MM.1S (cell line): ENCODE data around the gene KCNH1.
"Not testable (repeated sequence)": the region's sequence is repeated elsewhere in the genome, so short reads cannot be mapped to it uniquely, and the experiment has no call there.

ENCODE experiments used
- DNase-seq: peaks from one replicate; pipeline ENCODE4 v3.0.0-alpha.2; 2015
- H2AFZ ChIP-seq: fragments of 300-600 bp; sonication (generic); 2 replicates; pipeline ENCODE4 v1.6.0; 2016; ENCODE audit warnings: antibody characterized with exemption, low read length
- H3F3A ChIP-seq: fragments of 300-600 bp; sonication (generic); 2 replicates; pipeline ENCODE4 v1.6.1; 2016; ENCODE audit warnings: mild to moderate bottlenecking, antibody characterized with exemption, low read length, moderate library complexity, mixed read lengths; ENCODE audit not compliant: insufficient read depth
- H3K27ac ChIP-seq: fragments of 300-600 bp; sonication (generic); 2 replicates; pipeline ENCODE4 v1.5.1; 2016; ENCODE audit warnings: mild to moderate bottlenecking, low read length
- H3K27me3 ChIP-seq: fragments of 300-600 bp; sonication (generic); replicated peaks from 2 replicates; pipeline ENCODE4 v1.6.0; 2016; ENCODE audit warnings: low read length; ENCODE audit not compliant: insufficient read depth
- H3K36me3 ChIP-seq: fragments of 300-600 bp; sonication (generic); replicated peaks from 2 replicates; pipeline ENCODE4 v1.6.1; 2016; ENCODE audit warnings: mild to moderate bottlenecking, low read length, mixed read lengths; ENCODE audit not compliant: insufficient read depth
- H3K4me1 ChIP-seq: fragments of 300-600 bp; sonication (generic); 2 replicates; pipeline ENCODE4 v1.6.1; 2016; ENCODE audit warnings: low read length, mixed read lengths
- H3K4me2 ChIP-seq: fragments of 300-600 bp; sonication (generic); 2 replicates; pipeline ENCODE4 v1.6.0; 2016; ENCODE audit warnings: low read depth, low read length
- H3K4me3 ChIP-seq: fragments of 300-600 bp; sonication (generic); 2 replicates; pipeline ENCODE4 v1.5.1; 2016; ENCODE audit warnings: low read length, mixed read lengths
- H3K79me2 ChIP-seq: fragments of 300-600 bp; sonication (generic); 2 replicates; pipeline ENCODE4 v1.6.1; 2016; ENCODE audit warnings: mixed run types, low read length, mixed read lengths
- H3K9ac ChIP-seq: fragments of 300-600 bp; sonication (generic); 2 replicates; pipeline ENCODE4 v1.6.1; 2016; ENCODE audit warnings: low read length, mixed read lengths
- H3K9me2 ChIP-seq: fragments of 300-600 bp; sonication (generic); replicated peaks from 2 replicates; pipeline ENCODE4 v1.6.1; 2016; ENCODE audit warnings: mild to moderate bottlenecking, low read length, mixed read lengths; ENCODE audit not compliant: insufficient read depth
- H3K9me3 ChIP-seq: fragments of 300-600 bp; sonication (generic); replicated peaks from 2 replicates; pipeline ENCODE4 v1.6.1; 2016; ENCODE audit warnings: mild to moderate bottlenecking, low read length, mixed read lengths; ENCODE audit not compliant: insufficient read depth
- H4K20me1 ChIP-seq: fragments of 300-600 bp; sonication (generic); 2 replicates; pipeline ENCODE4 v1.6.1; 2016; ENCODE audit warnings: mild to moderate bottlenecking, low read length, moderate library complexity, mixed read lengths; ENCODE audit not compliant: insufficient read depth
- CTCF ChIP-seq: fragments of 300-600 bp; sonication (generic); IDR thresholded peaks from 2 replicates; pipeline ENCODE4 v1.5.1; 2016; ENCODE audit warnings: antibody characterized with exemption, low read length, mixed read lengths
- EZH2 ChIP-seq: fragments of 300-600 bp; sonication (generic); optimal IDR thresholded peaks from 2 replicates; pipeline ENCODE3; 2017; ENCODE audit warnings: low read depth, mild to moderate bottlenecking, antibody characterized with exemption, low read length, mixed read lengths
- EZH2phosphoT487 ChIP-seq: fragments of 300-600 bp; sonication (generic); IDR thresholded peaks from 2 replicates; pipeline ENCODE4 v1.6.1; 2018; ENCODE audit warnings: antibody characterized with exemption, low read length

KCNH1 gene

GRCh38 chr1:210663730-210664573 is 470.0 kb downstream of the KCNH1 start:
- no peak overlapping the region for H3K4me3 ChIP-seq
- H3K4me1 ChIP-seq, result peaks cover 9% of the 10 kb centered on the region
- no peak overlapping the region for H2AFZ ChIP-seq
- H3F3A ChIP-seq, result no peaks in the 10 kb centered on the region
- no peaks in the 10 kb centered on the region for H3K27me3 ChIP-seq
- H3K4me2 ChIP-seq, result no peak overlapping the region
- no peaks in the 10 kb centered on the region for H3K9me3 ChIP-seq
- TF ChIP-seq EZH2phosphoT487 (no peak), CTCF (no peak), EZH2 (no peak)
- DNase-seq, result no peak
- no peaks in the 10 kb centered on the region for H4K20me1 ChIP-seq
- H3K36me3 ChIP-seq, result no peaks in the 10 kb centered on the region
- no peaks in the 10 kb centered on the region for H3K9me2 ChIP-seq
- H3K9ac ChIP-seq, result no peak overlapping the region
- H3K27ac ChIP-seq, result no peak overlapping the region
- no peaks in the 10 kb centered on the region for H3K79me2 ChIP-seq

GRCh38 chr1:210662291-210663050 is 471.5 kb downstream of the KCNH1 start:
- no peak overlapping the region for H2AFZ ChIP-seq

GRCh38 chr1:210661520-210661919 is 472.4 kb downstream of the KCNH1 start:
- DNase-seq, H3K9ac ChIP-seq, H3K4me2 ChIP-seq, H3K27ac ChIP-seq, H4K20me1 ChIP-seq, H3K9me3 ChIP-seq, H2AFZ ChIP-seq, H3K79me2 ChIP-seq, H3K4me3 ChIP-seq, H3K4me1 ChIP-seq, H3K9me2 ChIP-seq, H3K27me3 ChIP-seq, H3F3A ChIP-seq, H3K36me3 ChIP-seq: not testable (repeated sequence)

More at GRCh38 chr1:210662291-210663050, 471.5 kb downstream of the KCNH1 start:
- peaks cover 9% of the 10 kb centered on the region for H3K4me1 ChIP-seq
- H3K79me2 ChIP-seq, result no peaks in the 10 kb centered on the region
- H3K4me3 ChIP-seq, result no peak overlapping the region
- H3K9ac ChIP-seq, result no peak overlapping the region
- H3K27ac ChIP-seq, result no peak overlapping the region
- DNase-seq, result no peak
- no peaks in the 10 kb centered on the region for H3F3A ChIP-seq
- no peaks in the 10 kb centered on the region for H3K9me3 ChIP-seq
- no peaks in the 10 kb centered on the region for H3K27me3 ChIP-seq
- no peaks in the 10 kb centered on the region for H3K9me2 ChIP-seq
- H3K4me2 ChIP-seq, result no peak overlapping the region
- no peaks in the 10 kb centered on the region for H3K36me3 ChIP-seq
- no peaks in the 10 kb centered on the region for H4K20me1 ChIP-seq
- TF ChIP-seq EZH2 (no peak), CTCF (no peak), EZH2phosphoT487 (no peak)
